Measurements from ENCODE around the gene AGPS.
"Not testable (repeated sequence)": the region's sequence is repeated elsewhere in the genome, so short reads cannot be mapped to it uniquely, and the experiment has no call there.

The AGPS gene

GRCh38 chr2:177422271-177422670 is 29.7 kb downstream of the AGPS start:
- no peak for DNase-seq (ENCODE audit: low spot score)

- not testable (repeated sequence) for DNase-seq (ENCODE audit: low spot score)
Observed at GRCh38 chr2:177424120-177424519, 31.5 kb downstream of the AGPS start.

GRCh38 chr2:177424620-177425019 is 32.0 kb downstream of the AGPS start:
- DNase-seq (ENCODE audit: low spot score): not testable (repeated sequence)

GRCh38 chr2:177427316-177427715 is 34.7 kb downstream of the AGPS start:
- no peak for DNase-seq (ENCODE audit: low spot score)

DNA sequence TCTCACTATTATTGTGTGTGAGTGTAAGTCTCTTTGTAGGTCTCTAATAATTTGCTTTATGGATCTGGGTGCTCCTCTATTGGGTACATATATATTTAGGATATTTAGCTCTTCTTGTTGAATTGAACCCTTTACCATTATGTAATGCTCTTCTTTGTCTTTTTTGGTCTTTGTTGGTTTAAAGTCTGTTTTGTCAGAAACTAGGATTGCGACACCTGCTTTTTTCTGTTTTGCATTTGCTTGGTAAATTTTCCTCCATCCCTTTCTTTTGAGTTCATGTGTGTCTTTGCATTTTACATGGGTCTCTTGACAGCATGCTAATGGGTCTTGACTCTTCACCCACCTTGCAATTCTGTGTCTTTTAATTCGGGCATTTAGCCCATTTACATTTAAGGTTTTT is 35.4 kb downstream of the AGPS start:
- DNase-seq (ENCODE audit: low spot score): not testable (repeated sequence)

DNA sequence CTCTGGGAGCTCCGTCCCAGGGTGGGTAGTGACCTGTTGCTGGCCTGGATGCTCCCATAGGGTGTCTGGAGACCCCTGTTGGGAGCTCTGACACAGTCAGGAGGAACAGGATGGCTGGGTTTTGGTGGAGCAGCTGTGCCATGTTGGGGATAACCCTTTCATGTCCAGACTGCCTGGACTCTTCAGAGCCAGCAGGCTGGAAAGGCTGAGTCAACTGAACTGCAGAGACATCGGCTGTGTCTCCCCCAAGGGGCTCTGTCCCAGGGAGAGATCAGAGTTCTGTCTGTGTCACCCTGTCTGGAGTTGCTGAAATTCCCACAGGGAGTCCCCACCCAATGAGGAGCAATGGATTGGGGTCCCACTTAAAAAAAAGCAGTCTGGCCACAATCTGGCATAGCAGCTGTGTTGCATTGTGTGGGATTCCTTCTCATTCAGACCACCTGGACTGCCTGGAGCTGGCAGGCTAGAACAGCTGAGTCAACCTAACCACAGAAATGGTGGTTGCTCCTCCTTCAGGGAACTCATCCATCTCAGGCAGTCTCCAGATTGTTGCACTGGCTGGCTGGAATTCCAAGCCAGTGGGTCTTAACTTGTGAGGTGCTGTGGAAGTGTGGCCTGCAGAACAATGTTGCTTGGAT is 37.2 kb downstream of the AGPS start:
- DNase-seq (ENCODE audit: low spot score): no peak

DNA sequence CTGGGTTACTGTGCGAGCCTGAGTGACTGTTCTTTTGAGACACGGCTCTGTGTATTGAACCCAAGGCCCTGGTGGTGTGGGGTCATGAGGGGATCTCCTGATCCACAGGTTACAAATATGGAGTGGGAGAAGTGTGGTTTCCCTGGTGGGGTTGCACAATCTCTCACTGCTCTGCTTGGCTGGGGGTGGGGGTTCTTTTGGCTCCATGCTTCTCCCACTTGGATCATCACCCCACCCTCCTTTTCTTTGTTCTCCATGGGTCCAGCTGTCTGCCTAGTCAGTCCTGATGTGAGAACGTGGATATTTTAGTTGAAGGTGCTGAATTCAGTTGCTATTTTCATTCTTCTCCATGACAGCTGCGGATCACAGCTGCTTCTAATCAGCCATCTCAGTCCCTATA is 37.8 kb downstream of the AGPS start:
- no peak for DNase-seq (ENCODE audit: low spot score)

DNA sequence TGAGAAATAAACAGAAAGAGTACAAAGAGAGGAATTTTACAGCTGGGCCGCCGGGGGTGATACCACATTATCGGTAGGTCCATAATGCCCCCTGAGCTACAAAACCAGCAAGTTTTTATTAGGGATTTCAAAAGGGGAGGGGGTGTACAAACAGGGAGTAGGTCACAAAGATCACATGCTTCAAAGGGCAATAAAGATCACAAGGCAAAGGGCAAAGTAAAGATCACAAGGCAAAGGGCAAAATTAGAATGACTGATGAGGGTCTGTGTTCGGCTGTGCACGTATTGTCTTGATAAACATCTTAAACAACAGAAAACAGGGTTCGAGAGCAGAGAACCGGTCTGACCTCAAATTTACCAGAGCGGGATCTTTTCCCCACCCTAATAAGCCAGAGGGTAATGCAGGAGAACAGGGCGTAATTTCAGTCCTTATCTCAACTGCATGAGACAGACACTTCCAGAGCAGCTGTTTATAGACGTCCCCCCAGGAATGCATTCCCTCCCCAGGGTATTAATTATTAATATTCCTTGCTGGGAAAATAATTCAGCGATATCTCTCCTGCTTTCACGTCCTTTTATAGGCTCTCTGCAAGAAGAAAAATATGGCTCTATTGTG is 38.6 kb downstream of the AGPS start:
- DNase-seq (ENCODE audit: low spot score): not testable (repeated sequence)

- no peak for DNase-seq (ENCODE audit: low spot score)
Observed at GRCh38 chr2:177432703-177433102, 40.1 kb downstream of the AGPS start.

- no peak for DNase-seq (ENCODE audit: low spot score)
Observed at GRCh38 chr2:177433402-177433801, 40.8 kb downstream of the AGPS start.

DNA sequence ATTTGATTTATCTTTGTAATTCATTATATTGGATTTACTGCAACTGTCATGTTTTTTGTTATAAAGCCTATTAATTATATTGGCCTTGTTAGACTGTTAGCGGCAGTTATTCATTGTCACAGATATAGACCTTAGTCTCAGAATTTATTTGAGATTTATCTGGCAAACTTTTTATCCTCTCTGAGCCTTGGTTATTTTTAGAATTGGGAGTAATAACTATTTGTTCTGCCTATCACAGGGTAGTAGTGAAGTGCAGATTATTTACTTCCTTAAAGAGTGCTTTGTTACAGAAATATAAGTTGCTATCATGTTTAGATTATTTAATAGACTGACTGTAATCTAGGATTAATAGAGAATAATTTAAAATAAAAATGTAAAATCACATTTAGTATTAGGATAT is 41.9 kb downstream of the AGPS start:
- no peak for DNase-seq (ENCODE audit: low spot score)

DNA sequence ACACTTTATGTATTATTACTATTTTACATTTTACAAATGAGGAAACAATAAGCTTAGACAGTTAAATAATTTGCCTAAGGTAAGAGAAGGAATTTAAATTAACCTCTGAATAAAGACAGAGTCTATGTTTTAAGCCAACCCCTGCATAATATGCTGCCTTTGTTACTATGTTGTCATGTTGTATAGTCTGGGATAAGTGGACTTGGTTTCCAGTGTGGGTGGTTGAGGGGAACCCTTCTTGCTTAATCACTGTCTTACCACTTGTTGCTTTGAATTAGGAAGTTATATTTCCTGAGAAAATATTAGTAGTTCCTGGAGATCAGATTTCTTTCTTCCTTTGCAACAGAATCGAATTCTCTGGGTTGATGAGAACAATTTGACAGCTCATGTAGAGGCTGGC is 52.6 kb downstream of the AGPS start:
- DNase-seq (ENCODE audit: low spot score): no peak

DNA sequence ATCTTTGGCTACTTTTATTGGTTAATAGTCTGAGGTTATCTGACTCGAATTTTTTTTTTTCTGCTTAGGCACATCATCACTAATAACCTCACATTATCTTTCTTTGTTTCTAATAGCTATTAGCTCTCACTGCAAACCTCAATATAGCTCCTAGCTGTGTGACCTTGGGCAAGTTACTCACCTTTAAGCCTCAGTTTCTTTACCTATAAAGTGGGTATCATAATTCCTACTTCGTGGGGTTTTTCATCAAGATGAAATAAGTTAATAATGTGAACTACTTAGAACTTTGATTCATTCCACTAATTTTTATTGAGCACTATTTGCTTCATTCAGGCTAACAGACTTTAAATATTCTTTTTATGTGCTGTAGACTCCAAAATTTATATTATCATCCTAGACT is 55.5 kb downstream of the AGPS start:
- DNase-seq (ENCODE audit: low spot score): no peak

DNA sequence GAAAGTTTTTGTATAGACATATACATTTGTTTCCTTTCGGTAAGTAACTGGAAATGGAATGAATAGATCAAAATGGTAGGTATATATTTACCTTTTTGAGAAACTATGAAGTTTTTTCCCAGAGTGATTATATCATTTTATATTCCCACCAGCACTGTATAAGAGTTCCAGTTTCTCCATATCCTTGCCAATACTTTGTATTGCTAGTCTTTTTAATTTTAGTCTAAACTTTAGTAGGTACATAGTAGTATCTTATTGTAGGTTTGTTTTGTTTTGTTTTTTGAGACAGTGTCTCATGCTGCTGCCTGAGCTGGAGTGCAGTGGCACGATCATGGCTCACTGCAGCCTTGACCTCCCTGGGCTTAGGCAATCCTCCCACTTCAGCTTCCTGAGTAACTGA is 56.6 kb downstream of the AGPS start:
- no peak for DNase-seq (ENCODE audit: low spot score)

GRCh38 chr2:177455187-177455586 is 62.6 kb downstream of the AGPS start:
- DNase-seq (ENCODE audit: low spot score): no peak

DNA sequence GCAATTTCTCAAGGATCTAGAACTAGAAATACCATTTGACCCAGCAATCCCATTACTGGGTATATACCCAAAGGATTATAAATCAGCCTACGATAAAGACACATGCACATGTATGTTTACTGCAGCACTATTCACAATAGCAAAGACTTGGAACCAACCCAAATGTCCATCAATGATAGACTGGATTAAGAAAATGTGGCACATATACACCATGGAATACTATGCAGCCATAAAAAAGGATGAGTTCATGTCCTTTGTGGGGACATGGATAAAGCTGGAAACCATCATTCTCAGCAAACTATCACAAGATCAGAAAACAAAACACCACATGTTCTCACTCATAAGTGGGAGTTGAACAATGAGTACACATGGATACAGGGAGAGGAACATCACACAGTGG is 67.2 kb downstream of the AGPS start:
- DNase-seq (ENCODE audit: low spot score): not testable (repeated sequence)

DNA sequence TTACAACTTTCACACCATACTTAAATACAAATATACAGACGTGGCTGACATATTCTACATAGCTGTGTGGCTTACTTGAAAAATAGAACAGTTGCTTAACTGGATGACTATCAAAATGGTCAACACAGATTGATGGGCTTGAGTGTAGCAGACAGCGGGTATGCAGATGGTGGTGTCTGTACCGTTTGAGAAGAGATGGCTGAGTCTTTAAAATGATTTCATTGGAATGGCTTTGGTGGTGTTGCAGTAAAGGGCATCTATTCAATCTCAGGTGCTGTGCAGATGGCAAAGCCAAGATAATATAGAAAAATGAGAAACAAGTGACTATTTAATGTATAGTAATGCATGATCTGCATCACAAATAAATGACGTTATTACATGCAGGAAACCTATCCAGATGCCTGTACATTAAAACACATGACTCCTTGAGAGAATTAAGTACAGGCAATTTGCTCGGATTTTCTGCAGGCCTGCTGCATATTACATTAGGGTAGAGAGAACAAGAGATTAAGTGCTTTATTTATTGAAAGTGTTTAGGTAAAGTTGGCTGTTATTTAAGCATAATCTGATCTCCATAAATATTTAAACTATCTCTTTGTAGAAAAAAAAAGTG is 68.5 kb downstream of the AGPS start:
- DNase-seq (ENCODE audit: low spot score): no peak

GRCh38 chr2:177464549-177464948 is 72.0 kb downstream of the AGPS start:
- DNase-seq (ENCODE audit: low spot score): no peak

DNA sequence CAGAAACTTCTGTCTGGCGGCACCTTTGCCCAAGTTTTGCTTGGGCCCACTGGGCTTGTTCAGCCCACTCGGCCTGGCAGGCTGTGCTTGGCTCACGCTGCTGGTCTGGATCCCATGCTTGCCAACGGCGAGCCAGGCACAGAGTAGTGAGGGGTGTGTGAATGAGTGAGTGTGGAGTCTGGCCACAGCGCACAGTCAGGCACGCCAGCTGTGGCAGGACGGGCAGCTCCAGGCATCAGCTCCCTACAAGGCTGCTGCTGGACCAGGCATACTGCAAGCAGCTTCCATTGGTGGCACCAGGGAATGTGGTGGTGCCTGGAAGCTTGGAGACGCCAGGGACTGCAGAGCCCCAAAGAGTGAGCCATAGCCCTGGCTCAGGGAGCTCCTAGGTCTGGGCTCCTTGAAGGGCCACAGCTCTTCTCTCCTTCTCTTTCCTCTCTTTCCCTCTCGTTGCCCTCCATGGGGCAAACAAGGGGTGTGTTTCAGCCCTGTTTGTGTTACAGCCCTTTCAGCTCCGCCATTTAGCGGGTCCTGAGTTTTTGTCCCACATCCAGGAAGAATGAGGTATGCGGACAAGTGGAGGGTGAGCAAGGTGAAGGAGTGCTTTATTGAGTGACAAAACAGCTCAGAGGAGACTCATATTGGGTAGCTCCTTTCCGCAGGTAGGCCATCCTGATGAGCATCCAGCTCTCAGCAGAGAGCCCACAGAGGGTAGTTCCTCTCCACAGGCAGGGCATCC is 73.0 kb downstream of the AGPS start:
- DNase-seq (ENCODE audit: low spot score): no peak

DNA sequence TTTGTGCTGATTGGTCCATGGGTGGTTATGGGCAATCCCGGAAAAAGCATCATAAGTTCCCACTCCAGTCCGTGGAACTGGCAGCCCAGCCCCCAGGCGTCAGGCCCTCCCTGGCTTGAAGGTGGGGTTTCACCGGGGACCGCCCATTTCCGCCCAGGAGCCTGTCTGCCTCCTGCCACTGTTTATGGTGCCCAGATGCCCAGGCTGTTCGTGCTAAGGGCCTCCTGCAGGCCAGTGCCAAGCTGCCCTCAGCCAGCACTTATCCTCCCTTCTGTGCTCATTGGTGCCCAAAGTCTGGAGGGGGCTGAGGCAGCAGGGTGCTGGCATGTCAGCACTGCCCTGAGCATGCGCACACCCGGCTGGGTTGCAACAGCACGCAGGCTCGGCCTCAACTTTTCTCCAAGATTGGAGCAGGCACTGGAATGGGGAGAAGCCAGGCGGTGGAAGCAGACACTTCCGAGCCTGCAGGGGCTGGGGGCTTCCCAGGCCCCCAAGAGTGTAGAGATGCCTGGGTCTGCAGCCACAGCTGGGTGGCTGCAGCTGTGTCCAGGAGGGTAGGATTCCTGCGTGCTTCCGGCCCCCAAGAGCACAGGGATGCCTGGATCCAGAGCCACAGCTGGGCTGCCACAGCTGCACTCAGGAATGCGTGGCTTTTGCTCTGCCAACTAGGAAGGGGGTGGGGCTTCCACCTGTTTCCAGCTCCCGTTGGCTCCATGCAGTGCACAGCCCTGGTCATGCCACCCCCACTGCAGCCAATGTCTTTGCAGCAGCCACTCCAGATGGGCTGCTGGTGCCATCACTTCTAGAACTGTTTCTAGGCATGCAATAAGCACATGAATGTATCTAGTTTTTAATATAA is 74.0 kb downstream of the AGPS start:
- DNase-seq (ENCODE audit: low spot score): no peak

GRCh38 chr2:177467646-177468045 is 75.1 kb downstream of the AGPS start:
- no peak for DNase-seq (ENCODE audit: low spot score)

- DNase-seq (ENCODE audit: low spot score): no peak
Observed at GRCh38 chr2:177471990-177472389, 79.4 kb downstream of the AGPS start.

All from putamen (tissue), 1 donor.